Activated CD4-positive, CD25-positive, alpha-beta regulatory T cell treated with anti-CD3 and anti-CD28 coated beads, Interleukin-2, amount 50 U/mL, for 16 hours (primary cell): Measurements from ENCODE around the gene KDM1A.

Experiments
- DNase-seq: peaks from one replicate; pipeline ENCODE4 v3.0.0-alpha.2; 2020; ENCODE audit warnings: low read depth, low spot score

The KDM1A gene

GRCh38 chr1:23013657-23014056, 5.6 kb upstream of the KDM1A start:
- no peak for DNase-seq

DNA sequence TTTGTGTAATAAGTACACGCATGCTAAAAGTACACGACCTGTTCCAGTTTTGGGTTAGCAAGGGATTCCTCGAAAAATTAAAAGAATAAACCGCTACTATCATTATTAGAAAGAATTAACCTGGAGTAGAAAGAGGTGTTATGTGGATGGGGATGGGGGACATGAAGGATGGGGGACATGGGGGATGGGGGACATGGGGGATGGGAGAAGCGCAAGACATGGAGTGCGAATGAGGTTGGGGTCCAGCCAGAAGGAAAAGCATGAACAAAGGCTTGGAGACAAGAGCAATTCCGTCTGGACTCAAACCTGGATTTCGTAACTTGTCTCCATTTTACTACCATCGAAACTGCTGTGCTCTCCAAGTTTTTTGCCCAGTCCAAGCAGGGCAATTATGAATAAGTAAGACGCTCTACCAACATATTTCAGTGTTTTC, 591 bp upstream of the KDM1A start:
- no peak for DNase-seq

GRCh38 chr1:23019863-23020625, 776 bp downstream of the KDM1A start:
- no peak for DNase-seq

DNA sequence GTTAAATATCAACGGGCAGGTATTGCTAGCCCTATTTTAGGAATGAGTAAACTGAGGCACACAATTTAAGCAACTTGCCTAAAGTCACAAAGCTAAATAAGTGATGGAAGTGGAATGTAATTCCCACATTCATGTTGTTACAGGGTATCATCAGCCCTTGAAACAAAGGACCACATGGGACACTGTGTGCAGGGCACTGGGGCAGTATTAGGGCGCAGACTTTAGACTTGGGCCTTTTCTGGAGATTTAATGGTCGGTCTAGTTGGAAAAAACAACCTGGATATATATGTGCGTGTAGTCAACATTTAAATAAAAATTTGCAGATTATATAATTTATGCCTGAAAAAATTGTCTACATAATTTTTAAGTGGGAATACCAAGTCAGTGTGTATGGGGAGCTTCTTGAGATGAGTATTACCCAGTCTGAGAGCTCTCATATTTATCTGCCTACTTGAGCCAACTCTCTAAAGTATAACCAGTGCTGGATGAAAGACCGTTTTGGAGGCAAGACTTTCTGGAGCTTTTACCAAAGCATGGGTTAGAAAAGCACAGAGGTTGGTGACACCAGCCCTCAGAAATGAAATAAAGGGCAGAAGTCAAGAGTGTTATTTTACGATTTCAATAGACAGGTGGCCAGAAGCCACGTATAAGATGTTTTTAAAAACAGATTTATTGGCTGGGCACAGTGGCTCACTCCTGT, 1.6 kb downstream of the KDM1A start:
- DNase-seq: no peak

DNA sequence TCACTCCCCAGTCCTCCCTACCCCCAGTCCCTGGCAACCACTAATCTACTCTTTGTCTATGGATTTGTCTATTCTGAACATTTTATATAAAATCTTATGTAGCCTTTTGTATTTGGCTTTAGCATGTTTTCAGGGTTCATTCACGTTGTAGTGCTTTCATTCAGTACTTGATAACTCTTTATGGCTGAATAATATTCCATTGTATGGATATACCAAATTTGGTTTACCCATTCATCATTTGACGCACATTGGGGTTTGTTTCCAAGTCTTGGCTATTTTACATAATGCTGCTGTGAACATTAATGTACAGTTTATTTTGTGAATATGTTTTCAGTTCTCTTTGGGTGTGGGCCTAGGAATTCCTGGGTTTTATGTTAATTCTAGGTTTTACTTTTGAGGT, 2.6 kb downstream of the KDM1A start:
- no peak for DNase-seq

DNA sequence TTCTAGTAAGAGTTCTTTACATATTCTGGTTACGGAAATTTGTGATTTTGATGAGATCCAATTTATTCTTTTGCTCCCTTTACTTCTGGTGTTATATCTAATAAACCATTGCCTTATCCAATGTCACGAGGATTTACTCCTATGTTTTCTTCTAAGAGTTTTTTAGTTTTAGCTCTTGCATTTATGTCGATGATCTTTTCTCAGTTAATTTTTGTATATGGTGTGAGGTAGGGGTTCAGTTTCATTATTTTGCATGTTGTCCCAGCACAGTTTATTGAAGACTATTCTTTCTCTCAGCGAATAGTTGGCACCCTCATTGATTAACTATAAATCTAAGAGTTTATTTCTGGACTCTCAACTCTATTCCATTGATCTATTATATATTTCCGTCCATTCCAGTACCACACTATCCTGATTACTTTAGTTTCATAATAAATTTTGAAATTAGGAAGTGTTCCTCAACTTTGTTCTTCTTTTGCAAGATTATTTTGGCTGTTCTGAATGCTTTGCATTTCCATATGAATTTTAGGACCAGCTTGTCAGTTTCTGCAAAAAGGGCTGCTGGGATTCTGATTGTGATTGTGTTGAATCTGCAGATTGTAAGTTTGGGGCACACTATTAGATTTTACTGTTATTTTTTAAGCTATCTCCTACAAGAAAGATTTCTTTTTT, 4.0 kb downstream of the KDM1A start:
- DNase-seq: no peak

DNA sequence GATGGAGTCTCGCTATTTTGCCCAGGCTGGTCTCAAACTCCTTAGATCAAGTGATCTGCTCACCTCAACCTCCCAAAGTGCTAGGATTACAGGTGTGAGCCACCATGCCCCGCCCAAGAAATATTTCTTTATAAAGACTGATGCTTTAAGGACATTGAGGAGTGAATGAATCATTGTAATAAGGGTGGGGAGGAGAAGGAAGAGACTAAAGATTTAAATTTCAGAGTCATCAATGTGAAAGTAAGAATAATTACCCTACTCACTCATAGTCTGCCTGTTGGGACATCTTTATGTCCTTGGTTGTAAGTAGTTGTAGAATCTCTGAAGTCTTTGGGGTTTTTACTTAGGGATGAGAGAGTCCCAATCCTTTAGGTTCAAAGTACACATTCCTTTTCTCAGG, 7.3 kb downstream of the KDM1A start:
- no peak for DNase-seq

DNA sequence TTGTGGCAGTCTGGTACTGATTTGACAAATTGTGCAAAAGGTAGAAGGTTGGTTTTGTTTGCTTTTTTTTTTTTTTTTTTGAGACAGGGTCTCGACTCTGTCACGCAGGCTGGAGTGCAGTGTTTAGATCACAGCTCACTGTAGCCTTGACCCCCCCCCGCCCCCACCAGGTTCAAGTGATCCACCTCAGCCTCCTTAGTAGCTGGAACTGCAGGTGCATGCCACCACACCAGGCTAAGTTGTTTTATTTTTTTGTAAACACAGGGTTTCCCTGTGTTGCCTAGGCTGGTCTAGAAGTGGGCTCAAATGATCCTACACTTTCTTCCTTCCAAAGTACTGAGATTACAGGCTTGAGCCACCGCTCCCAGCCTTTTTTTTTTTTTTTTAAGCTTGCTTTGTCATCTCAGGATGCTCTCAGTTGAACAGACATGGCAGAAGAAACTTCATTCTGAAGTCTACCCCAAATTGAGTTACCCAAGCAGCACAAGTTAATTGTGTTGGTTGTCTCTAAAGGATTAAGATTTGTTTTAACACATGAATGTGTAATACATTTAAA, 8.2 kb downstream of the KDM1A start:
- no peak for DNase-seq

DNA sequence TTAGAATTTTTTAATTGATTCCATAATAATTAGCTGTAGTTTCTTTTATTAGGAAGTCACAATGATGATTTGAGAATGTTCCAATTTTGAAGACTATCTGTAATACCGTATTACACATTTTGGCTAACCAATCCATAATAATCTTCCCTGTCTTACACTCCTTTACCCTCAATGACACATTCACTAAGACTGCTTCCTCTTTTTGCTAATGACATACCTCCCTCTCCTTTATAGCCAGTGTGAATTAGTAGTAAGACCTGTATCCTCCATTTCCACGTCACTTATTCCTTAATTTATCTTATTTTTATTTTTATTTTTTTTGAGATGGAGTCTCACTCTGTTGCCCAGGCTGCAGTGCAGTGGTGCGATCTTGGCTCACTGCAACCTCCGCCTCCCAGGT, 10.1 kb downstream of the KDM1A start:
- no peak for DNase-seq

GRCh38 chr1:23035823-23036452, 16.7 kb downstream of the KDM1A start:
- no peak for DNase-seq

DNA sequence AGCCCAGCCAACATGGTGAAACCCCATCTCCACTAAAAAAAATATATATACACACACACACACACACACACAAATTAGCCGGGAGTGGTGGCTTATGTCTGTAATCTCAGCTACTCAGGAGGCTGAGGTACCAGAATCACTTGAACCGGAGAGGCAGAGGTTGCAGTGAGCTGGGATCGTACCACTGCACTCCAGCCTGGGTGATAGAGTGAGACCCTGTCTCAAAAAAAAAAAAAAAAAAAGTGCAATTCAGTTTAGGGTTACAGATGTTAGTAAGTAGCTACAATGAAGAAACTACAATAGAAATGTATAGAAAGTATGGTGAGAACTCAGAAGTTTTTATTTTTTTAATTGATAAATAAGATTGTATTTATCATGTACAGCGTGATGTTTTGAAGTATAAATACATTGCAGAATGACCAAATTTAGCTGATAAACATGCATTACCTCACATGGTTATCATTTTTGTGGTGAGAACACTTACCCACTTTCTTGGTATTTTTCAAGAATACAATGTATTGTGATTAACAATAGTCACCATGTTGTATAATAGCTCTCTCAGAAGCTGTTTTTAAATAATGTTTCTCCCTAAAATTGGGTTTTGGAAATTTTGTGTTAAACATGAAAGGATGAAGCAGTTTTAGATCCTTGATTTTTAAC, 17.9 kb downstream of the KDM1A start:
- DNase-seq: no peak

- DNase-seq: no peak
These were observed 20.1 kb downstream of the KDM1A start for GRCh38 chr1:23039308-23039826.

DNA sequence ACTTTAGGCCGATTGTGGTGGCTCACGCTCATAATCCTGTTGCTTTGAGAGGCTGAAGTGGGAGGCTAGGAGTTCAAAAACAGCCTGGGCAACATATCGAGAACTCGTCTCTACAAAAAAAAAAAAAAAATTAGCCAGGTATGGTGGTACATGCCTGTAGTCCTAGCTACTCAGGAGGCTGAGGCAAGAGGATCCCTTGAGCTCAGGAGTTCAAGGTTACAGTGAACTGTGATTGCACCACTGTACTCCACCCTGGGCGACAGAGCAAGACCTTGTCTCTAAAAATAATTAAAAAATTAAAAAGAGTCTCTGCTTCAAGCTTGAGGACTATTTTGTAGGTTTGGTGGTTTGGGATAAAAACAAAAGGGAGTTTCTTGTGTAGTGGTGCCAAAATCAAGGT, 21.2 kb downstream of the KDM1A start:
- DNase-seq: no peak

- DNase-seq: no peak
These were observed 24.8 kb downstream of the KDM1A start for GRCh38 chr1:23044035-23044434.

- no peak for DNase-seq
These were observed 30.9 kb downstream of the KDM1A start for GRCh38 chr1:23050201-23050600.

DNA sequence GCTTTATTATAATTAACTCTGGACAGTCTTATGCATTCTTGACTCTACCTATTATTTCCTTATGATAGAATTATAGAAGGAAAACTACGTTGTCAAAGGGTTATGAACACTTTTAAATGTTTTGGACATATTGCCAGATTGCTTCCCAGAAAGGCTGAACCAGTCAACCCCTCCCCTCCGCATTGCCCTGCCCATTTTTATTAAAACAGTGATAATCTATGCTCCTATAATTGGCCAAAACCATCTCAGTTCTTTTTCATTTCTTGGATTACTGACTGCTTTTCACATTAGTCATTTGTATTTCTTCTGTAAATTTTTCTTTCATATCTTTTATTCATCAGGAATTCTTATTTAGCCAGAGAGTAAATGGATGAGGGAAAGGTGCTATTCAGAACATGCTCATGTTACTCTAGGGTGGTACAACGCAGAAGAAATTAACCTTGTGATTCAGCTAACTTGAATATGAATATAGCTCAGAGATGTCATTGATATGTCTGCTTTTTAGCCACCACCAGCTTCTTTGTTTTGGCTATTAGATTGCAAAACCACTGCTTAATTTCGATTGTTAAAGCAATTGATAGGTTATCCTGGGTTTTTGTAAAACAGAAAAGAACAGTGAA, 32.1 kb downstream of the KDM1A start:
- no peak for DNase-seq

DNA sequence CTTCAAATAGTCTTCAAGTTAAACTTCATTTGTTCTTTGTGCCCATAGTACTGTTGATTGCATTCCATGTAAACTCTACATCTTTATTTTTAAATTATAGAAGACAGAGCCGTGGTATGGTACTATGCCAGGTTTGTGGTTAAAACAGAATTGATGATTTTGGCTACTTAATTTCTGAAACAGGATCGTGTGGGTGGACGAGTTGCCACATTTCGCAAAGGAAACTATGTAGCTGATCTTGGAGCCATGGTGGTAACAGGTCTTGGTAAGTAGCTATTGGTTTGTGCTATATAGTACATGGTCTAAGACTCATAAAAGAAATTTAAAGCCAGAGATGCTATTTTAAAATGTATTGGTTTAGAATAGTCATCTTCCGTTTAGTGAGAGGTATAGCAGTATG, 38.0 kb downstream of the KDM1A start:
- no peak for DNase-seq

GRCh38 chr1:23062271-23062670, 43.0 kb downstream of the KDM1A start:
- DNase-seq: no peak

- DNase-seq: no peak
These were observed 46.1 kb downstream of the KDM1A start for GRCh38 chr1:23065385-23065784.

- DNase-seq: no peak
These were observed 46.8 kb downstream of the KDM1A start for GRCh38 chr1:23066075-23066474.

GRCh38 chr1:23069149-23069548, 49.9 kb downstream of the KDM1A start:
- DNase-seq: no peak
